ENCODE data around the gene CD300LD.

The CD300LD gene

GRCh38 chr17:74543406-74543805, 48.7 kb downstream of the CD300LD start:
- no peak for DNase-seq

GRCh38 chr17:74542727-74543383, 49.2 kb downstream of the CD300LD start:
- DNase-seq = no peak

GRCh38 chr17:74542166-74542565, 49.9 kb downstream of the CD300LD start:
- DNase-seq = no peak

GRCh38 chr17:74541176-74542111, 50.6 kb downstream of the CD300LD start:
- no peak for DNase-seq

- DNase-seq = no peak
These were observed 52.7 kb downstream of the CD300LD start for GRCh38 chr17:74539281-74539820.

- DNase-seq = no peak
These were observed 55.2 kb downstream of the CD300LD start for GRCh38 chr17:74536890-74537289.

GRCh38 chr17:74532115-74532514, 60.0 kb downstream of the CD300LD start:
- DNase-seq = no peak

- DNase-seq = no peak
These were observed 60.8 kb downstream of the CD300LD start, which contains the start of gene CD300LB for GRCh38 chr17:74531231-74531761. Gene CD300LB (minus strand): TSS chr17:74531475. CDS start chr17:74531350, 125 bp downstream.

- no peak for DNase-seq
These were observed 61.3 kb downstream of the CD300LD start for GRCh38 chr17:74530831-74531150.
